IMR-90 (cell line): ENCODE results near the gene ZKSCAN5. TPM values are rescaled to one million over a fixed set of nuclear protein-coding genes. Genes with fewer than 3 reads are reported as not detected.

Experiments used
- ATAC-seq: fragments of 200-7000 bp; cut with Tn5 transposase; 2 replicates; pipeline ENCODE4 v1.9.1; 2020; ENCODE audit warnings: low read depth, mild to moderate bottlenecking, moderate library complexity
- BruUV-seq: library from RNA; stranded (reverse); fragments of 400-500 nt; replicated peaks from 2 replicates; lab custom pipeline; 2021; lab: Mats Ljungman, UMichigan
- CTCF ChIA-PET: fragments of 300-600 bp; formaldehyde crosslinking; extraction: SDS; loops from one replicate; lab custom pipeline; 2021; ENCODE audit warnings: antibody characterized with exemption; lab: Yijun Ruan, JAX
- POLR2A ChIA-PET: fragments of 300-600 bp; sonication (Branson Sonifier 250); formaldehyde crosslinking; loops from one replicate; lab custom pipeline; 2022; ENCODE audit warnings: antibody characterized with exemption; ENCODE audit not compliant: unreplicated experiment; lab: Charles Lee
- DNase-seq: peaks from one replicate; pipeline ENCODE4 v3.0.0; 2013
- H2AFZ ChIP-seq: replicated peaks from 2 replicates; pipeline ENCODE3; 2013; ENCODE audit warnings: low read length, mild to moderate bottlenecking; ENCODE audit not compliant: poor library complexity
- H2AK5ac ChIP-seq: 2 replicates; pipeline ENCODE4 v1.6.1; 2013; ENCODE audit warnings: low read depth, low read length, inconsistent platforms
- H2AK9ac ChIP-seq: replicated peaks from 2 replicates; pipeline ENCODE3; 2013; ENCODE audit warnings: mild to moderate bottlenecking, low read depth, low read length, moderate library complexity; ENCODE audit not compliant: poor library complexity
- H2BK120ac ChIP-seq: 2 replicates; pipeline ENCODE4 v1.6.1; 2013; ENCODE audit warnings: low read depth, low read length, inconsistent platforms
- H2BK15ac ChIP-seq: 3 replicates; pipeline ENCODE4 v1.6.1; 2013; ENCODE audit warnings: low read depth, low read length, inconsistent platforms
- H2BK20ac ChIP-seq: 2 replicates; pipeline ENCODE4 v1.6.1; 2013; ENCODE audit warnings: low read depth, mild to moderate bottlenecking, inconsistent platforms, low read length, moderate library complexity
- H2BK5ac ChIP-seq: 2 replicates; pipeline ENCODE4 v1.6.1; 2013; ENCODE audit warnings: mild to moderate bottlenecking, low read depth, low read length, inconsistent platforms; ENCODE audit not compliant: poor library complexity, severe bottlenecking
- H3K14ac ChIP-seq: replicated peaks from 2 replicates; pipeline ENCODE4 v1.6.1; 2013; ENCODE audit warnings: low read depth, low read length, inconsistent platforms
- H3K18ac ChIP-seq: 2 replicates; pipeline ENCODE4 v1.6.1; 2013; ENCODE audit warnings: low read depth, low read length, control low read depth
- H3K23ac ChIP-seq: 2 replicates; pipeline ENCODE4 v1.6.1; 2013; ENCODE audit warnings: low read depth, low read length, inconsistent platforms
- H3K27ac ChIP-seq: 2 replicates; pipeline ENCODE4 v1.5.1; 2013; ENCODE audit warnings: mild to moderate bottlenecking, control low read depth, low read length; ENCODE audit not compliant: insufficient read depth
- H3K27me3 ChIP-seq: 2 replicates; pipeline ENCODE4 v1.6.1; 2013; ENCODE audit warnings: low read length; ENCODE audit not compliant: control insufficient read depth, insufficient read depth
- H3K36me3 ChIP-seq: 2 replicates; pipeline ENCODE4 v1.6.1; 2013; ENCODE audit warnings: low read length, mixed read lengths; ENCODE audit not compliant: control insufficient read depth, insufficient read depth
- H3K4ac ChIP-seq: 2 replicates; pipeline ENCODE4 v1.6.1; 2013; ENCODE audit warnings: low read depth, low read length, inconsistent platforms
- H3K4me1 ChIP-seq: 2 replicates; pipeline ENCODE4 v1.6.1; 2013; ENCODE audit warnings: low read length, mixed read lengths; ENCODE audit not compliant: control insufficient read depth, insufficient read depth
- H3K4me2 ChIP-seq: 2 replicates; pipeline ENCODE4 v1.6.1; 2013; ENCODE audit warnings: low read depth, mild to moderate bottlenecking, control low read depth, low read length, moderate library complexity
- H3K4me3 ChIP-seq: 2 replicates; pipeline ENCODE4 v1.5.1; 2013; ENCODE audit warnings: low read depth, mild to moderate bottlenecking, control low read depth, low read length, moderate library complexity; ENCODE audit not compliant: insufficient read depth
- H3K56ac ChIP-seq: 2 replicates; pipeline ENCODE4 v1.6.1; 2013; ENCODE audit warnings: low read length, inconsistent platforms; ENCODE audit not compliant: insufficient read depth; ENCODE audit errors: extremely low read depth
- H3K79me1 ChIP-seq, 2 experiments: 2 replicates each; pipeline ENCODE4 v1.6.1; 2013; ENCODE audit warnings: low read length in 2 of 2, inconsistent platforms in 1 of 2, low read depth in 1 of 2
- H3K9ac ChIP-seq: 2 replicates; pipeline ENCODE4 v1.6.1; 2013; ENCODE audit warnings: low read depth, low read length, control low read depth
- H3K9me1 ChIP-seq: 2 replicates; pipeline ENCODE4 v1.6.1; 2013; ENCODE audit warnings: low read length, inconsistent platforms; ENCODE audit not compliant: insufficient read depth
- H3K9me3 ChIP-seq: 2 replicates; pipeline ENCODE4 v1.6.1; 2013; ENCODE audit warnings: low read length; ENCODE audit not compliant: control insufficient read depth, insufficient read depth
- H4K20me1 ChIP-seq: 2 replicates; pipeline ENCODE4 v1.6.1; 2013; ENCODE audit warnings: low read length, inconsistent platforms; ENCODE audit not compliant: insufficient read depth
- H4K5ac ChIP-seq: 2 replicates; pipeline ENCODE4 v1.6.1; 2013; ENCODE audit warnings: mild to moderate bottlenecking, low read depth, low read length, control low read depth
- H4K8ac ChIP-seq, 2 experiments: 2 replicates each; pipeline ENCODE4 v1.6.1; 2013; ENCODE audit warnings: low read depth in 2 of 2, low read length in 2 of 2, control low read depth in 1 of 2, inconsistent platforms in 1 of 2
- H4K91ac ChIP-seq: 2 replicates; pipeline ENCODE4 v1.6.1; 2013; ENCODE audit warnings: low read depth, low read length, inconsistent platforms; ENCODE audit not compliant: insufficient read depth
- CEBPB ChIP-seq: IDR thresholded peaks from 2 replicates; pipeline ENCODE4 v1.6.1; 2012; ENCODE audit warnings: low read depth, low read length, improper control_type of control experiment
- CHD1 ChIP-seq: IDR thresholded peaks from 2 replicates; pipeline ENCODE4 v1.6.1; 2012; ENCODE audit warnings: low read depth, low read length, improper control_type of control experiment
- FOS ChIP-seq: fragments of 150-350 bp; IDR thresholded peaks from 2 replicates; pipeline ENCODE4 v1.6.1; 2016; ENCODE audit warnings: low read depth, low read length
- MAFK ChIP-seq: IDR thresholded peaks from 2 replicates; pipeline ENCODE4 v1.6.1; 2012; ENCODE audit warnings: low read depth, low read length, improper control_type of control experiment
- MAZ ChIP-seq: IDR thresholded peaks from 2 replicates; pipeline ENCODE4 v1.6.1; 2012; ENCODE audit warnings: low read depth, mild to moderate bottlenecking, low read length, improper control_type of control experiment, moderate library complexity, borderline replicate concordance
- MXI1 ChIP-seq: IDR thresholded peaks from 2 replicates; pipeline ENCODE4 v1.6.1; 2012; ENCODE audit warnings: low read depth, mild to moderate bottlenecking, low read length, moderate library complexity, borderline replicate concordance
- NFE2L2 ChIP-seq: fragments of 150-350 bp; IDR thresholded peaks from 2 replicates; pipeline ENCODE4 v1.6.1; 2016; ENCODE audit warnings: low read depth, mild to moderate bottlenecking, low read length
- POLR2A ChIP-seq: IDR thresholded peaks from 2 replicates; pipeline ENCODE4 v1.6.1; 2012; ENCODE audit warnings: mild to moderate bottlenecking, low read depth, low read length
- RAD21 ChIP-seq: IDR thresholded peaks from 2 replicates; pipeline ENCODE4 v1.6.1; 2012; ENCODE audit warnings: low read length, improper control_type of control experiment
- RCOR1 ChIP-seq: IDR thresholded peaks from 2 replicates; pipeline ENCODE4 v1.6.1; 2012; ENCODE audit warnings: mild to moderate bottlenecking, low read length, improper control_type of control experiment; ENCODE audit not compliant: insufficient replicate concordance
- RFX5 ChIP-seq: IDR thresholded peaks from 2 replicates; pipeline ENCODE4 v1.8.0; 2012; ENCODE audit warnings: low read depth, mild to moderate bottlenecking, low read length, moderate library complexity
- WGBS, 2 experiments: methylation state at CpG; one replicate each; pipeline versions ENCODE4 v1.1.5 to v1.1.7; 2013; ENCODE audit warnings: missing lambda C conversion rate in 2 of 2; ENCODE audit not compliant: insufficient read length in 1 of 2; ENCODE audit errors: extremely low coverage in 2 of 2; 5-methylcytosine and 5-hydroxymethylcytosine counted together
- dilution Hi-C: fragments of 300-500 bp; cut with HindIII; formaldehyde crosslinking; loops from one replicate; pipeline ENCODE4 v1.14.3; 2018; ENCODE audit warnings: low sequenced_read_pairs; ENCODE audit not compliant: unreplicated experiment
- in situ Hi-C: fragments of 300-500 bp; cut with MboI; formaldehyde crosslinking; loops from 3 replicates; pipeline ENCODE4 v1.14.3; 2019; ENCODE audit warnings: low sequenced_read_pairs, inconsistent platforms, mixed read lengths
- intact Hi-C: fragments of 100-400 bp; cut with micrococcal nuclease; formaldehyde crosslinking; loops from 2 replicates; pipeline ENCODE4 v1.10.0; 2022
- polyA plus RNA-seq, 3 experiments: library from polyadenylated mRNA; depleted of rRNA; stranded (reverse); fragments of >200 nt; gene quantifications; 2 replicates each; pipeline ENCODE4 v1.2.3, GENCODE V29; 2012; ENCODE audit warnings: low replicate concordance in 1 of 3
- total RNA-seq: library from RNA; depleted of rRNA; stranded (reverse); fragments of >200 nt; gene quantifications from 2 replicates; pipeline ENCODE4 v1.2.3, GENCODE V29; 2012
- TF ChIP-seq, protein P1 (sequence below): fragments of 150-350 bp; IDR thresholded peaks from 2 replicates; pipeline ENCODE4 v1.6.1; 2017; ENCODE audit warnings: mild to moderate bottlenecking, antibody characterized with exemption, low read length, low read depth
- TF ChIP-seq, protein P2 (sequence below): fragments of 150-350 bp; IDR thresholded peaks from 2 replicates; pipeline ENCODE4 v1.6.1; 2016; ENCODE audit warnings: low read depth, mild to moderate bottlenecking, low read length, moderate library complexity, borderline replicate concordance

The ZKSCAN5 gene
- total and polyA plus RNA-seq, 2 of the 4 experiments (the other 2 are of a cell fraction): 5.5 to 16.3 TPM

DNA sequence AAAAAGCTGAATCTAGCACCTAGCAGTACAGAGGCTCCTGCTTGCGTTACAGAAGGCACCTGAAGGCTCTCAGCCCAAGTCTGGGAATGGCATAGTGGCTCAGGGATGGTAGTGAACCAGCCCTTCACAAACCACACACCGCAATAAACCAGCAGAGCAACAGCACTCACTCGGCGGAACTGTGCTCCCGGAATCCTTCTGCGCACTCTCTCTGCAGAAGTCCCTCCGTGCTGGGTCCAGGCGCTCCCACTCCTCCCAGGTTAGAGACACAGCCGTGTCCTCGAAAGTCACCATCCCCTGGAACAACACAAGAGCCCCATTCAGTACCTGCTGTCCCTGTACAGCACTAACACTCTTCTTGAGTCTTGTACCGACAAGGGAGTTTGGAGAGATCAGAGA is 5.9 kb upstream of the ZKSCAN5 start:
- Histone ChIP-seq H3K36me3 (peaks cover 25% of the 10 kb centered on the region), H4K20me1 (peaks cover 11% of the 10 kb centered on the region; the same call in 1 of the 2 replicates), H3K14ac (peak overlapping the region; percentile 25; the same call in 1 of the 2 replicates), H3K18ac (no peak overlapping the region), H3K27ac (0 out of 2 replicates have a peak overlapping the region, but pooled peaks have one; percentile 5), H3K4ac (no peak overlapping the region), H2BK5ac (no peak overlapping the region), H2BK15ac (no peak overlapping the region), H3K9ac (peak overlapping the region; percentile 65), H2AK9ac (no peak overlapping the region), H3K4me2 (peak overlapping the region; percentile 100), H3K79me1 (peaks cover 20 to 42% of the 10 kb centered on the region in 2 experiments), H3K9me3 (peaks cover 16% of the 10 kb centered on the region), H2BK20ac (no peak overlapping the region), H4K8ac (no peak overlapping the region), H3K27me3 (no peaks in the 10 kb centered on the region), H4K5ac (no peak overlapping the region), H3K9me1 (0 out of 2 replicates have a peak, but pooled peaks cover 4% of the 10 kb centered on the region), H4K91ac (no peak overlapping the region), H3K4me3 (peak overlapping the region; percentile 57), H2AFZ (no peak overlapping the region), H2BK120ac (no peak overlapping the region), H2AK5ac (no peak overlapping the region), H3K23ac (0 out of 2 replicates have a peak overlapping the region, but pooled peaks have one; percentile 24), H3K56ac (no peak overlapping the region), H3K4me1 (peaks cover 3% of the 10 kb centered on the region)
- WGBS, 2 experiments: 75% methylated on average over 4 of the region's 11 CpGs; no CpG with 5 or more reads in 1 of the 2 experiments
- in situ Hi-C loops: no loop called here
- dilution Hi-C loops: no loop called here
- no peak for TF ChIP-seq MAFK
- TF ChIP-seq, protein P1, sequence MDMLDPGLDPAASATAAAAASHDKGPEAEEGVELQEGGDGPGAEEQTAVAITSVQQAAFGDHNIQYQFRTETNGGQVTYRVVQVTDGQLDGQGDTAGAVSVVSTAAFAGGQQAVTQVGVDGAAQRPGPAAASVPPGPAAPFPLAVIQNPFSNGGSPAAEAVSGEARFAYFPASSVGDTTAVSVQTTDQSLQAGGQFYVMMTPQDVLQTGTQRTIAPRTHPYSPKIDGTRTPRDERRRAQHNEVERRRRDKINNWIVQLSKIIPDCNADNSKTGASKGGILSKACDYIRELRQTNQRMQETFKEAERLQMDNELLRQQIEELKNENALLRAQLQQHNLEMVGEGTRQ: no peak
- TF ChIP-seq, protein P2, sequence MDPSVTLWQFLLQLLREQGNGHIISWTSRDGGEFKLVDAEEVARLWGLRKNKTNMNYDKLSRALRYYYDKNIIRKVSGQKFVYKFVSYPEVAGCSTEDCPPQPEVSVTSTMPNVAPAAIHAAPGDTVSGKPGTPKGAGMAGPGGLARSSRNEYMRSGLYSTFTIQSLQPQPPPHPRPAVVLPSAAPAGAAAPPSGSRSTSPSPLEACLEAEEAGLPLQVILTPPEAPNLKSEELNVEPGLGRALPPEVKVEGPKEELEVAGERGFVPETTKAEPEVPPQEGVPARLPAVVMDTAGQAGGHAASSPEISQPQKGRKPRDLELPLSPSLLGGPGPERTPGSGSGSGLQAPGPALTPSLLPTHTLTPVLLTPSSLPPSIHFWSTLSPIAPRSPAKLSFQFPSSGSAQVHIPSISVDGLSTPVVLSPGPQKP: no peak
- TF ChIP-seq CHD1: no peak
- no peak for TF ChIP-seq MXI1
- no peak for TF ChIP-seq RCOR1
- TF ChIP-seq CEBPB: no peak
- no peak for TF ChIP-seq RAD21
- no peak for TF ChIP-seq POLR2A
- TF ChIP-seq FOS: no peak
- no peak for TF ChIP-seq RFX5
- no peak for TF ChIP-seq MAZ
- no peak for TF ChIP-seq NFE2L2
- POLR2A ChIA-PET: no interaction called here
- BruUV-seq: no TSS peak
- no peak for DNase-seq
- CTCF ChIA-PET: no interaction called here
- no peak for ATAC-seq
- intact Hi-C loops: no loop called here
